ENCODE data around the gene OSR1.

GRCh38 chr2:19332503-19332902, 25.9 kb downstream of the OSR1 start:
- TF ChIP-seq JUND (IDR thresholded peaks at IDR 0.05; ENCODE audit: low read depth, low read length) = no peak
- TF ChIP-seq JUNB (IDR thresholded peaks at IDR 0.05) = no peak
- TF ChIP-seq, protein P1, sequence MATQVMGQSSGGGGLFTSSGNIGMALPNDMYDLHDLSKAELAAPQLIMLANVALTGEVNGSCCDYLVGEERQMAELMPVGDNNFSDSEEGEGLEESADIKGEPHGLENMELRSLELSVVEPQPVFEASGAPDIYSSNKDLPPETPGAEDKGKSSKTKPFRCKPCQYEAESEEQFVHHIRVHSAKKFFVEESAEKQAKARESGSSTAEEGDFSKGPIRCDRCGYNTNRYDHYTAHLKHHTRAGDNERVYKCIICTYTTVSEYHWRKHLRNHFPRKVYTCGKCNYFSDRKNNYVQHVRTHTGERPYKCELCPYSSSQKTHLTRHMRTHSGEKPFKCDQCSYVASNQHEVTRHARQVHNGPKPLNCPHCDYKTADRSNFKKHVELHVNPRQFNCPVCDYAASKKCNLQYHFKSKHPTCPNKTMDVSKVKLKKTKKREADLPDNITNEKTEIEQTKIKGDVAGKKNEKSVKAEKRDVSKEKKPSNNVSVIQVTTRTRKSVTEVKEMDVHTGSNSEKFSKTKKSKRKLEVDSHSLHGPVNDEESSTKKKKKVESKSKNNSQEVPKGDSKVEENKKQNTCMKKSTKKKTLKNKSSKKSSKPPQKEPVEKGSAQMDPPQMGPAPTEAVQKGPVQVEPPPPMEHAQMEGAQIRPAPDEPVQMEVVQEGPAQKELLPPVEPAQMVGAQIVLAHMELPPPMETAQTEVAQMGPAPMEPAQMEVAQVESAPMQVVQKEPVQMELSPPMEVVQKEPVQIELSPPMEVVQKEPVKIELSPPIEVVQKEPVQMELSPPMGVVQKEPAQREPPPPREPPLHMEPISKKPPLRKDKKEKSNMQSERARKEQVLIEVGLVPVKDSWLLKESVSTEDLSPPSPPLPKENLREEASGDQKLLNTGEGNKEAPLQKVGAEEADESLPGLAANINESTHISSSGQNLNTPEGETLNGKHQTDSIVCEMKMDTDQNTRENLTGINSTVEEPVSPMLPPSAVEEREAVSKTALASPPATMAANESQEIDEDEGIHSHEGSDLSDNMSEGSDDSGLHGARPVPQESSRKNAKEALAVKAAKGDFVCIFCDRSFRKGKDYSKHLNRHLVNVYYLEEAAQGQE (IDR thresholded peaks at IDR 0.05; ENCODE audit: low read depth, low read length) = no peak
- TF ChIP-seq ZNF24 (IDR thresholded peaks at IDR 0.05) = no peak
- no peak for TF ChIP-seq ZZZ3 (IDR thresholded peaks at IDR 0.05; ENCODE audit: control insufficient read depth, insufficient read length, low read depth)
- TF ChIP-seq ASH2L (IDR thresholded peaks at IDR 0.05; ENCODE audit: borderline replicate concordance, low read depth) = no peak
- TF ChIP-seq POLR2A (IDR thresholded peaks at IDR 0.05; ENCODE audit: low read depth, low read length) = no peak
- TF ChIP-seq RCOR1 (conservative IDR thresholded peaks at IDR 0.05; ENCODE audit: low read depth, low read length) = no peak
- TF ChIP-seq, protein P2, sequence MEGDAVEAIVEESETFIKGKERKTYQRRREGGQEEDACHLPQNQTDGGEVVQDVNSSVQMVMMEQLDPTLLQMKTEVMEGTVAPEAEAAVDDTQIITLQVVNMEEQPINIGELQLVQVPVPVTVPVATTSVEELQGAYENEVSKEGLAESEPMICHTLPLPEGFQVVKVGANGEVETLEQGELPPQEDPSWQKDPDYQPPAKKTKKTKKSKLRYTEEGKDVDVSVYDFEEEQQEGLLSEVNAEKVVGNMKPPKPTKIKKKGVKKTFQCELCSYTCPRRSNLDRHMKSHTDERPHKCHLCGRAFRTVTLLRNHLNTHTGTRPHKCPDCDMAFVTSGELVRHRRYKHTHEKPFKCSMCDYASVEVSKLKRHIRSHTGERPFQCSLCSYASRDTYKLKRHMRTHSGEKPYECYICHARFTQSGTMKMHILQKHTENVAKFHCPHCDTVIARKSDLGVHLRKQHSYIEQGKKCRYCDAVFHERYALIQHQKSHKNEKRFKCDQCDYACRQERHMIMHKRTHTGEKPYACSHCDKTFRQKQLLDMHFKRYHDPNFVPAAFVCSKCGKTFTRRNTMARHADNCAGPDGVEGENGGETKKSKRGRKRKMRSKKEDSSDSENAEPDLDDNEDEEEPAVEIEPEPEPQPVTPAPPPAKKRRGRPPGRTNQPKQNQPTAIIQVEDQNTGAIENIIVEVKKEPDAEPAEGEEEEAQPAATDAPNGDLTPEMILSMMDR (IDR thresholded peaks at IDR 0.05 in 2 of 3, conservative IDR thresholded peaks at IDR 0.05 in 1 of 3; ENCODE audit: control insufficient read depth in 2 of 3, extremely low read depth in 1 of 3, insufficient read depth in 1 of 3, low read depth in 3 of 3, low read length in 3 of 3) = no peak
- no peak for TF ChIP-seq EZH2 (IDR thresholded peaks at IDR 0.05; ENCODE audit: borderline replicate concordance, control insufficient read depth, low read depth, low read length)
